HCT116 (cell line): ENCODE data around the gene ACSM5. TPM values are rescaled to one million over a fixed set of nuclear protein-coding genes. Genes with fewer than 3 reads are reported as not detected.

Experiments
- ATAC-seq: fragments of 200-7000 bp; cut with Tn5 transposase; 2 replicates; pipeline ENCODE4 v1.9.1; 2020; ENCODE audit warnings: mild to moderate bottlenecking, moderate library complexity
- BruUV-seq: library from RNA; stranded (reverse); fragments of 400-500 nt; replicated peaks from 2 replicates; lab custom pipeline; 2021; lab: Mats Ljungman, UMichigan
- CTCF ChIA-PET: fragments of 300-600 bp; sonication (Branson Sonifier 250); formaldehyde crosslinking; loops from one replicate; lab custom pipeline; 2021; ENCODE audit warnings: antibody characterized with exemption; lab: Charles Lee
- POLR2A ChIA-PET: fragments of 300-600, 350-600 bp; sonication (Branson Sonifier 250); formaldehyde crosslinking; loops from one replicate; lab custom pipeline; 2021; ENCODE audit warnings: antibody characterized with exemption; lab: Charles Lee
- RAD21 ChIA-PET, 2 experiments: fragments of 300-600 bp; sonication (Branson Sonifier 250); formaldehyde crosslinking; loops; one replicate each; lab custom pipeline; 2023; ENCODE audit warnings: low total read pairs in 2 of 2; ENCODE audit not compliant: uncharacterized antibody in 2 of 2, unreplicated experiment in 2 of 2, low non-redundant PET in 1 of 2; lab: Charles Lee
- DNase-seq: peaks from one replicate; pipeline ENCODE4 v3.0.0-alpha.2; 2010; ENCODE audit warnings: low read depth, low spot score
- H2AFZ ChIP-seq: fragments of 200-600 bp; shearing (Covaris generic), sonication (generic); 2 replicates; pipeline ENCODE4 v1.6.1; 2017; ENCODE audit warnings: low read depth, mixed run types, mixed read lengths, antibody characterized with exemption, low read length; ENCODE audit not compliant: poor library complexity, severe bottlenecking
- H3K27ac ChIP-seq: 2 replicates; pipeline ENCODE4 v1.5.1; 2012; ENCODE audit warnings: low read depth, low read length
- H3K27me3 ChIP-seq: fragments of 200-600 bp; sonication (generic); 2 replicates; pipeline ENCODE4 v1.6.1; 2016; ENCODE audit warnings: mixed run types, low read length, mixed read lengths; ENCODE audit not compliant: insufficient read depth
- H3K36me3 ChIP-seq, 2 experiments: fragments of 200-500 bp in 1 of 2; fragments of 200-600 bp in 1 of 2; sonication (Bioruptor generic) in 1 of 2; sonication (generic) in 1 of 2; 2 replicates each; pipeline versions ENCODE4 v1.5.1 to v1.6.1; 2014 to 2016; ENCODE audit warnings: low read length in 2 of 2, inconsistent platforms in 1 of 2, mixed read lengths in 1 of 2, mixed run types in 1 of 2; ENCODE audit not compliant: insufficient read depth in 2 of 2, control insufficient read depth in 1 of 2
- H3K4me1 ChIP-seq, 2 experiments: fragments of 200-600 bp in 1 of 2; sonication (generic) in 1 of 2; 2 replicates each; pipeline versions ENCODE4 v1.5.1 to v1.6.1; 2012 to 2017; ENCODE audit warnings: low read length in 2 of 2, inconsistent platforms in 1 of 2, mild to moderate bottlenecking in 1 of 2, mixed read lengths in 1 of 2, mixed run types in 1 of 2, moderate library complexity in 1 of 2; ENCODE audit not compliant: insufficient read depth in 2 of 2, control insufficient read depth in 1 of 2
- H3K4me2 ChIP-seq: fragments of 200-600 bp; sonication (generic); 2 replicates; pipeline ENCODE4 v1.6.1; 2017; ENCODE audit warnings: mixed run types, low read length, mixed read lengths
- H3K4me3 ChIP-seq, 2 experiments: fragments of 200-600 bp in 1 of 2; sonication (generic) in 1 of 2; replicated peaks in 1 of 2; 2 replicates each; pipeline ENCODE4 v1.5.1; 2011 to 2016; ENCODE audit warnings: low read length in 2 of 2, control low read depth in 1 of 2, low read depth in 1 of 2, mild to moderate bottlenecking in 1 of 2, mixed read lengths in 1 of 2, mixed run types in 1 of 2
- H3K79me2 ChIP-seq: fragments of 200-600 bp; sonication (generic); 2 replicates; pipeline ENCODE4 v1.6.1; 2017; ENCODE audit warnings: mild to moderate bottlenecking, mixed run types, low read length, moderate library complexity, mixed read lengths; ENCODE audit not compliant: insufficient read depth
- H3K9ac ChIP-seq: fragments of 200-600 bp; sonication (generic); 2 replicates; pipeline ENCODE4 v1.6.1; 2016; ENCODE audit warnings: low read length, mixed read lengths
- H3K9me2 ChIP-seq: fragments of 200-600 bp; sonication (generic), shearing (Covaris generic); 2 replicates; pipeline ENCODE4 v1.6.1; 2017; ENCODE audit warnings: mixed run types, mild to moderate bottlenecking, moderate library complexity; ENCODE audit not compliant: insufficient read depth
- H3K9me3 ChIP-seq, 2 experiments: fragments of 200-500 bp in 1 of 2; fragments of 200-600 bp in 1 of 2; sonication (Bioruptor generic) in 1 of 2; sonication (generic) in 1 of 2; 2 replicates each; pipeline ENCODE4 v1.6.1; 2014 to 2017; ENCODE audit warnings: low read length in 2 of 2, mixed read lengths in 2 of 2, inconsistent platforms in 1 of 2, low read depth in 1 of 2, mild to moderate bottlenecking in 1 of 2, mixed run types in 1 of 2, moderate library complexity in 1 of 2; ENCODE audit not compliant: control insufficient read depth in 1 of 2, insufficient read depth in 1 of 2
- H4K20me1 ChIP-seq: fragments of 200-600 bp; sonication (generic), shearing (Covaris generic); 2 replicates; pipeline ENCODE4 v1.6.1; 2017; ENCODE audit warnings: mixed run types, mild to moderate bottlenecking, moderate library complexity; ENCODE audit not compliant: insufficient read depth
- CEBPB ChIP-seq: IDR thresholded peaks from 2 replicates; pipeline ENCODE4 v1.6.1; 2012; ENCODE audit warnings: low read depth
- CTCF ChIP-seq, 3 experiments: fragments of 200-600 bp in 1 of 3; sonication (generic) in 1 of 3; IDR thresholded peaks in 2 of 3; conservative IDR thresholded peaks in 1 of 3; 2 replicates each; pipeline ENCODE4 v1.5.1; 2012 to 2017; ENCODE audit warnings: low read depth in 2 of 3, low read length in 2 of 3, antibody characterized with exemption in 1 of 3, borderline replicate concordance in 1 of 3, control low read depth in 1 of 3, mild to moderate bottlenecking in 1 of 3, mixed read lengths in 1 of 3, mixed run types in 1 of 3, moderate library complexity in 1 of 3; ENCODE audit not compliant: insufficient read depth in 1 of 3
- EZH2 ChIP-seq: fragments of 200-600 bp; sonication (generic); IDR thresholded peaks from 2 replicates; pipeline ENCODE4 v1.6.1; 2017; ENCODE audit warnings: antibody characterized with exemption, mixed run types
- EZH2phosphoT487 ChIP-seq: fragments of 200-600 bp; IDR thresholded peaks from 2 replicates; pipeline ENCODE4 v1.6.1; 2018; ENCODE audit warnings: antibody characterized with exemption, borderline replicate concordance
- JUND ChIP-seq: IDR thresholded peaks from 2 replicates; pipeline ENCODE4 v1.6.1; 2012
- POLR2AphosphoS5 ChIP-seq: IDR thresholded peaks from 2 replicates; pipeline ENCODE4 v1.6.1; 2011; ENCODE audit warnings: mild to moderate bottlenecking, low read depth, low read length, moderate library complexity
- RAD21 ChIP-seq: IDR thresholded peaks from 2 replicates; pipeline ENCODE4 v1.6.1; 2012; ENCODE audit warnings: low read depth, mild to moderate bottlenecking
- REST ChIP-seq: IDR thresholded peaks from 2 replicates; pipeline ENCODE4 v1.6.1; 2012; ENCODE audit warnings: low read depth
- SIN3A ChIP-seq: IDR thresholded peaks from 2 replicates; pipeline ENCODE4 v1.6.1; 2012; ENCODE audit warnings: low read depth
- SRF ChIP-seq: IDR thresholded peaks from 2 replicates; pipeline ENCODE4 v1.6.1; 2012; ENCODE audit warnings: low read depth
- ZBTB33 ChIP-seq: IDR thresholded peaks from 2 replicates; pipeline ENCODE4 v1.6.1; 2011; ENCODE audit warnings: mild to moderate bottlenecking, low read length, moderate library complexity; ENCODE audit not compliant: insufficient replicate concordance; ENCODE audit errors: extremely low read depth
- intact Hi-C: fragments of 100-400 bp; cut with micrococcal nuclease; formaldehyde crosslinking; loops from 2 replicates; pipeline ENCODE4 v1.10.0; 2022
- total RNA-seq: library from RNA; stranded (reverse); gene quantifications from one replicate; pipeline ENCODE4 v1.2.1, GENCODE V29; 2021; ENCODE audit not compliant: unreplicated experiment

The ACSM5 gene
- total RNA-seq, 1 experiment from 2014 or later, result not detected

- Histone ChIP-seq H3K4me1 (no peaks in the 10 kb centered on the region), H3K9ac (no peak overlapping the region), H4K20me1 (no peaks in the 10 kb centered on the region), H3K9me2 (no peaks in the 10 kb centered on the region), H3K9me3 (no peaks in the 10 kb centered on the region), H3K27me3 (peaks cover 8% of the 10 kb centered on the region; the same call in 1 of the 2 replicates), H3K27ac (no peak overlapping the region), H3K36me3 (no peaks in the 10 kb centered on the region), H2AFZ (no peak overlapping the region), H3K4me2 (no peak overlapping the region), H3K4me3 (no peak overlapping the region), H3K79me2 (no peaks in the 10 kb centered on the region)
- DNase-seq (no peak), ATAC-seq (no peak)
- intact Hi-C loops, result no loop called here
- ChIA-PET CTCF (interaction anchor here (0.9 to 3.5 kb wide), 2 partner anchors 9 to 11 kb away, joined by 3 to 15 read pairs; no protein-coding TSS in a partner anchor), POLR2A (no interaction called here), RAD21 (no interaction called here)
- TF ChIP-seq EZH2 (no peak), RAD21 (no peak), CTCF (IDR thresholded peaks at IDR 0.05 in 2 of 3, conservative IDR thresholded peaks at IDR 0.05 in 1 of 3; ENCODE audit: borderline replicate concordance in 1 of 3, insufficient read depth in 1 of 3, low read depth in 2 of 3, low read length in 2 of 3) (no peak), CEBPB (no peak), EZH2phosphoT487 (no peak), SRF (no peak), POLR2AphosphoS5 (no peak), JUND (no peak), ZBTB33 (no peak), REST (no peak), SIN3A (no peak)
- no TSS peak for BruUV-seq
Measured at GRCh38 chr16:20393801-20394577, 15.3 kb upstream of the ACSM5 start.
